Cardiac muscle cell (in vitro differentiated cells and primary cell): ENCODE measurements around the gene MTCL1. TPM values are rescaled to one million over a fixed set of nuclear protein-coding genes. Genes with fewer than 3 reads are reported as not detected.

Experiments used
- DNase-seq, 2 donors: peaks; one replicate each; pipeline versions ENCODE4 v3.0.0 to v3.0.0-alpha.2; 2010 to 2017; ENCODE audit warnings: low read depth in 1 of 2, low spot score in 1 of 2
- H3K27ac ChIP-seq: fragments of 200-600 bp; sonication (generic); 2 replicates; pipeline ENCODE4 v1.5.1; 2016
- H3K27me3 ChIP-seq: fragments of 200-600 bp; sonication (generic); 2 replicates; pipeline ENCODE4 v1.6.0; 2016; ENCODE audit warnings: control low read depth
- H3K36me3 ChIP-seq: fragments of 200-600 bp; sonication (generic); 2 replicates; pipeline ENCODE4 v1.5.1; 2016; ENCODE audit warnings: control low read depth
- H3K4me1 ChIP-seq: fragments of 200-600 bp; sonication (generic); 2 replicates; pipeline ENCODE4 v1.8.1; 2017; ENCODE audit warnings: low read depth, mild to moderate bottlenecking, mixed run types
- H3K4me3 ChIP-seq: fragments of 200-600 bp; sonication (generic); 2 replicates; pipeline ENCODE4 v1.5.1; 2016; ENCODE audit warnings: mild to moderate bottlenecking
- H3K9me3 ChIP-seq: fragments of 200-600 bp; sonication (generic); 2 replicates; pipeline ENCODE4 v1.5.1; 2017; ENCODE audit warnings: low read depth, mild to moderate bottlenecking, control low read depth
- CTCF ChIP-seq: IDR thresholded peaks from 2 replicates; pipeline ENCODE4 v1.5.1; 2012; ENCODE audit warnings: low read depth, mild to moderate bottlenecking, low read length
- polyA plus RNA-seq: library from polyadenylated mRNA; unstranded; fragments of >200 nt; fragmentation: Nextera tagmentation; extraction: Ambion mirVana; gene quantifications from 2 replicates; pipeline ENCODE4 v1.2.1, GENCODE V29; 2016
- total RNA-seq: library from RNA; depleted of rRNA; stranded (reverse); fragments of >200 nt; gene quantifications from 2 replicates; pipeline ENCODE4 v1.2.3, GENCODE V29; 2016

The MTCL1 gene
- total and polyA plus RNA-seq, 2 experiments from 2014 or later: 1.8 to 9.6 TPM

DNA sequence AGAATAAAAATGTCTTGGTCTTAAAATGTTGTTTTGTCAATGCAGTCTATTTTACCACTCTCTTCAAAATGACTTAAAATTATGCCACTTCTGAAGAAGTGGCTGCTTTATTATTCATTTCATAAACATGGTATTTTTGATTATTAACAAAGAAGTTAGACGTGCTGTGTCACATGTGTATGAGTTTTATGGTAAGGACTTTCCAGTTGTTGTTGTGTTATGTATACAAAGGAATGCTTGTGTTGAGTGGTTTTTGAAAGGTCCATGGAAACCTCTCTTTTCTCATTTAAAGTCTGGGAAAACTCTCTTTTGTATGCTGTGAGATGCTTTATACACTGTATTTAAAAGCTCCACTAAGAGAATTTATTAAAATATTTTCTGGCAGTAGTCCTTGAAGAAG lies 116.2 kb downstream of the MTCL1 start:
- Histone ChIP-seq H3K27ac (no peak overlapping the region), H3K27me3 (no peaks in the 10 kb centered on the region), H3K4me1 (peaks cover 6% of the 10 kb centered on the region), H3K9me3 (no peaks in the 10 kb centered on the region), H3K4me3 (no peak overlapping the region), H3K36me3 (no peaks in the 10 kb centered on the region)
- no peak for TF ChIP-seq CTCF
- no peak for DNase-seq

DNA sequence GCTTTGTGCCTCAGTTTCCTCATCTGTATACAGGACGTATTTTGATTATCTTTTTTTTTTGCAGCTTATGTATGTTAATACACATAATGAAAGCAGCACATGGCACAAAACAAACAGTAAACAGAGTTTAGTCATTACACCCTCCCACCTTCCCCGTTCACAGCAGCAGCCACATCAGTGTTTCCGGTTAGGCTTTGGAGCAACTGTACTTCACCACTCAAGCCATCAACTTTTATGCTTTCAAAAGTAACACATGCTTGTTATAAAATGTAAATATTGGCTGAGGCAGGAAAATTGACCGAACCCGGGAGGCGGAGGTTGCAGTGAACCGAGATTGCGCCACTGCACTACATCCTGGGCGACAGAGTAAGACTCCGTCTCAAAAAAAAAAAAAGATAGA lies 117.3 kb downstream of the MTCL1 start:
- Histone ChIP-seq H3K27me3 (no peaks in the 10 kb centered on the region), H3K4me1 (no peaks in the 10 kb centered on the region), H3K4me3 (no peak overlapping the region), H3K27ac (no peak overlapping the region), H3K36me3 (no peaks in the 10 kb centered on the region), H3K9me3 (no peaks in the 10 kb centered on the region)
- no peak for DNase-seq
- no peak for TF ChIP-seq CTCF

- H3K36me3 ChIP-seq: no peaks in the 10 kb centered on the region
- H3K9me3 ChIP-seq: no peaks in the 10 kb centered on the region
- H3K4me3 ChIP-seq: no peak overlapping the region
- no peak for TF ChIP-seq CTCF
- no peak for DNase-seq
- no peaks in the 10 kb centered on the region for H3K27me3 ChIP-seq
- H3K4me1 ChIP-seq: no peaks in the 10 kb centered on the region
- H3K27ac ChIP-seq: no peak overlapping the region
Measured at GRCh38 chr18:8823530-8823929, 118.2 kb downstream of the MTCL1 start.

DNA sequence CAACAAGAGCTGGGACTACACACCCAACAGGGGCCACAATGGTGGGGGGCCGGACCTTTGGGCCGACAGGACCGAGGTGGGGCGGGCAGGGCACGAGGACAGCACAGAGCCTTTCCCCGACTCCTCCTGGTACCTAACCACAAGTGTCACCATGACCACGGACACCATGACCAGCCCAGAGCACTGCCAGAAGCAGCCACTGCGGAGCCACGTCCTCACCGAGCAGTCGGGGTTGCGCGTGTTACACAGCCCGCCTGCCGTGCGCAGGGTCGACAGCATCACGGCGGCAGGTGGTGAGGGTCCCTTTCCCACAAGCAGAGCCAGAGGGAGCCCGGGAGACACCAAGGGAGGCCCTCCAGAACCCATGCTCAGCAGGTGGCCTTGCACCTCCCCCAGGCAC lies 119.5 kb downstream of the MTCL1 start:
- H3K27ac ChIP-seq: no peak overlapping the region
- DNase-seq: no peak
- no peaks in the 10 kb centered on the region for H3K4me1 ChIP-seq
- H3K4me3 ChIP-seq: no peak overlapping the region
- no peaks in the 10 kb centered on the region for H3K36me3 ChIP-seq
- TF ChIP-seq CTCF: no peak
- no peaks in the 10 kb centered on the region for H3K27me3 ChIP-seq
- H3K9me3 ChIP-seq: no peaks in the 10 kb centered on the region

DNA sequence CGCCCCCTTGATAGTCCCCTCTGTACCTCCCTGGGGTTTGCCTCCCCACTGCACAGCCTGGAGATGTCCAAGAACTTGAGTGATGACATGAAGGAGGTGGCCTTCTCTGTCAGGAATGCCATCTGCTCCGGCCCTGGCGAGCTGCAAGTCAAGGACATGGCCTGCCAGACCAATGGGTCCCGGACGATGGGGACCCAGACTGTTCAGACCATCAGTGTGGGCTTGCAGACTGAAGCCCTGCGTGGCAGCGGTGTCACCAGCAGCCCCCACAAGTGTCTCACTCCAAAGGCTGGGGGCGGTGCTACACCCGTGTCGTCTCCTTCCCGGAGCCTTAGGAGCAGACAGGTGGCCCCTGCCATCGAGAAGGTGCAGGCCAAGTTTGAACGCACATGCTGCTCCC lies 119.9 kb downstream of the MTCL1 start:
- no peak for DNase-seq
- Histone ChIP-seq H3K9me3 (no peaks in the 10 kb centered on the region), H3K27me3 (no peaks in the 10 kb centered on the region), H3K4me3 (no peak overlapping the region), H3K36me3 (no peaks in the 10 kb centered on the region), H3K27ac (no peak overlapping the region), H3K4me1 (no peaks in the 10 kb centered on the region)
- no peak for TF ChIP-seq CTCF

- no peaks in the 10 kb centered on the region for H3K36me3 ChIP-seq
- no peaks in the 10 kb centered on the region for H3K27me3 ChIP-seq
- H3K4me1 ChIP-seq: no peaks in the 10 kb centered on the region
- no peak overlapping the region for H3K27ac ChIP-seq
- no peak for DNase-seq
- no peak overlapping the region for H3K4me3 ChIP-seq
- no peaks in the 10 kb centered on the region for H3K9me3 ChIP-seq
- TF ChIP-seq CTCF: no peak
Measured at GRCh38 chr18:8825729-8826375, 120.5 kb downstream of the MTCL1 start.
